ENCODE data around the gene SH3D19.

- TF ChIP-seq CTCF (IDR thresholded peaks at IDR 0.05; ENCODE audit: poor library complexity) (no peak), EZH2 (IDR thresholded peaks at IDR 0.05; ENCODE audit: borderline replicate concordance) (no peak)
Measured at GRCh38 chr4:151143162-151143561, 182.2 kb downstream of the SH3D19 start.

Data from hepatocyte (in vitro differentiated cells).